Astrocyte (in vitro differentiated cells and primary cell): Measurements from ENCODE around the gene SLC6A9. TPM values are rescaled to one million over a fixed set of nuclear protein-coding genes. Genes with fewer than 3 reads are reported as not detected.

Experiments
- DNase-seq: peaks from one replicate; pipeline ENCODE4 v3.0.0-alpha.2; 2010; ENCODE audit warnings: low read depth
- FAIRE-seq: peaks from 2 replicates; lab custom pipeline; 2011; peaks lifted over from hg19 to GRCh38; lab: Jason Lieb, UNC
- H2AFZ ChIP-seq: 2 replicates; pipeline ENCODE4 v1.6.0; 2012; ENCODE audit warnings: low read depth, low read length, inconsistent platforms
- H3K27ac ChIP-seq: 2 replicates; pipeline ENCODE4 v1.5.1; 2011; ENCODE audit warnings: low read depth, low read length, inconsistent platforms
- H3K27me3 ChIP-seq: 2 replicates; pipeline ENCODE4 v1.6.0; 2011; ENCODE audit warnings: low read length, inconsistent platforms; ENCODE audit not compliant: insufficient read depth
- H3K36me3 ChIP-seq: 2 replicates; pipeline ENCODE4 v1.5.1; 2011; ENCODE audit warnings: low read length, inconsistent platforms; ENCODE audit not compliant: insufficient read depth
- H3K4me1 ChIP-seq: 2 replicates; pipeline ENCODE4 v1.5.1; 2011; ENCODE audit warnings: low read length, inconsistent platforms; ENCODE audit not compliant: insufficient read depth
- H3K4me2 ChIP-seq: 2 replicates; pipeline ENCODE4 v1.6.0; 2012; ENCODE audit warnings: low read length, inconsistent platforms
- H3K4me3 ChIP-seq: 2 replicates; pipeline ENCODE4 v1.5.1; 2011; ENCODE audit warnings: low read depth, mild to moderate bottlenecking, low read length, inconsistent platforms; ENCODE audit not compliant: insufficient read depth
- H3K79me2 ChIP-seq: 2 replicates; pipeline ENCODE4 v1.6.0; 2012; ENCODE audit warnings: mild to moderate bottlenecking, low read length, inconsistent platforms; ENCODE audit not compliant: insufficient read depth
- H3K9ac ChIP-seq: 2 replicates; pipeline ENCODE4 v1.6.0; 2012; ENCODE audit warnings: mild to moderate bottlenecking, low read length, inconsistent platforms
- H3K9me3 ChIP-seq: 2 replicates; pipeline ENCODE4 v1.5.1; 2012; ENCODE audit warnings: low read depth, mild to moderate bottlenecking, low read length, inconsistent platforms; ENCODE audit not compliant: insufficient read depth
- H4K20me1 ChIP-seq: 2 replicates; pipeline ENCODE4 v1.6.0; 2012; ENCODE audit warnings: low read length, inconsistent platforms; ENCODE audit not compliant: insufficient read depth
- H3K27ac Mint-ChIP-seq: one replicate; pipeline ENCODE4 v1.8.0; 2021; ENCODE audit warnings: mild to moderate bottlenecking, mixed read lengths; ENCODE audit not compliant: unreplicated experiment
- H3K27me3 Mint-ChIP-seq: one replicate; pipeline ENCODE4 v1.8.0; 2021; ENCODE audit warnings: low read depth, mixed read lengths; ENCODE audit not compliant: unreplicated experiment
- H3K36me3 Mint-ChIP-seq: one replicate; pipeline ENCODE4 v1.8.0; 2021; ENCODE audit warnings: low read depth, mixed read lengths; ENCODE audit not compliant: unreplicated experiment
- H3K4me1 Mint-ChIP-seq: one replicate; pipeline ENCODE4 v1.8.0; 2021; ENCODE audit warnings: low read depth, mixed read lengths; ENCODE audit not compliant: unreplicated experiment
- H3K4me3 Mint-ChIP-seq: one replicate; pipeline ENCODE4 v1.8.0; 2021; ENCODE audit warnings: mild to moderate bottlenecking, moderate library complexity, mixed read lengths; ENCODE audit not compliant: unreplicated experiment
- H3K9me3 Mint-ChIP-seq: one replicate; pipeline ENCODE4 v1.8.0; 2021; ENCODE audit warnings: mild to moderate bottlenecking, mixed read lengths; ENCODE audit not compliant: unreplicated experiment
- EZH2 ChIP-seq: IDR thresholded peaks from 2 replicates; pipeline ENCODE4 v1.6.1; 2012; ENCODE audit warnings: mild to moderate bottlenecking, low read length, inconsistent platforms; ENCODE audit not compliant: insufficient read depth
- total RNA-seq: library from RNA; stranded (reverse); gene quantifications from 2 replicates; pipeline ENCODE4 v1.2.1, GENCODE V29; 2021
- TF ChIP-seq, protein P1 (sequence below): IDR thresholded peaks from 2 replicates; pipeline ENCODE4 v1.5.1; 2011; ENCODE audit warnings: low read depth, mild to moderate bottlenecking, inconsistent platforms, low read length, moderate library complexity; ENCODE audit not compliant: insufficient read depth

Gene SLC6A9
- total RNA-seq, 1 donor from 2014 or later = 45.2 TPM

DNA sequence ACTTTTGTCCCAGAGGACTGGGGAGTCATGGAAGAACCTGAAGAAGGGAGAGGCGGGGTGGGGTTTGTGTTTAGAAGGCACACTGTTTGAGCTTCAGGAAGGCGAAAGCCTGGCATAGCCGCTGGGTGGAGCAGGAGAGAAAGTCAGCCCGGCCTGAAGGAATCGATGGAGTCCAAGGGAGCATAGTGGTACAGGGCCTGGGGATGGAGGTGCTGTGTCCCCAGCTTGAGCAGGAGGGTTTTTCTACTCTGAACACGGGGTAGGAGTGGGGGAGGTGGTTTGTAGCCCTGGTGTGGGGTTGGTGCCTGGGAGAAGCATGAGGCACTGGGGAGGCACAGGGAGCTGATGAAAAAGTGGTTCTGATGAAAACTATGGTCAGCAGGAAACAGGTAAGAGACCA is 44.5 kb downstream of the SLC6A9 start:
- no peak for FAIRE-seq
- H3K36me3 ChIP-seq = no peaks in the 10 kb centered on the region

DNA sequence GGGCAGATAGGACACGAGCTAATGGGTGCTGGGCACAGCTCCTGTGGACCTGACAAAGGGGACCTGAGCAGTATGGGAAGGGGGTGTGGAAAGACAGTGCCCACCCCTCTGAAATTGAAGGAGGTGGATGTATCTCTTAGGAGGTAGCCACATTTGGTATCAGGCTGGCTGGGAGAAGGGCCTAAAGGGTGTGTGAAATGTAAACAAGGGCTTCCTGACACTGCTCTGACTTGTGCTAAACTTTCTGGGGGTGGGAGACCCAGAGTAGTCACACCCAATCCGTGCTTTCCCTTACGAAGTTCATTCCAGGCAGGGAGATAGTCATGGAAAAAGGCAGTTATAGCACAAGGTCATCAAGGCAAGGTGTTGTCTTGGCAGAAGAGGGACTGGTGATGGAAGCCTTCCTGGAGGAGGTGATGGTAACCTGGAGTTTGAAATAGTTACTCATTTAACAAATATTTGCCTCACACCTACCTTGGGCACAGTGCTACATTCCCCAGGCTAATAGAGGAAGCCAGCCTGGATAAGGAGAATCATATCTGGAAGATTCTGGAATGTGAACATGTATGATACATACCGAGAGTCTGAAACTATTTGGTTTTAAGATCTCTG is 45.2 kb downstream of the SLC6A9 start:
- H3K27ac Mint-ChIP-seq = peak overlapping the region; percentile 58
- H3K9me3 ChIP-seq = no peaks in the 10 kb centered on the region
- peaks cover 8% of the 10 kb centered on the region for H3K4me1 ChIP-seq
- H3K36me3 Mint-ChIP-seq = peaks cover 23% of the 10 kb centered on the region
- peaks cover 2% of the 10 kb centered on the region for H3K36me3 ChIP-seq
- no peak overlapping the region for H3K27ac ChIP-seq
- H3K9ac ChIP-seq = no peak overlapping the region
- TF ChIP-seq, protein P1, sequence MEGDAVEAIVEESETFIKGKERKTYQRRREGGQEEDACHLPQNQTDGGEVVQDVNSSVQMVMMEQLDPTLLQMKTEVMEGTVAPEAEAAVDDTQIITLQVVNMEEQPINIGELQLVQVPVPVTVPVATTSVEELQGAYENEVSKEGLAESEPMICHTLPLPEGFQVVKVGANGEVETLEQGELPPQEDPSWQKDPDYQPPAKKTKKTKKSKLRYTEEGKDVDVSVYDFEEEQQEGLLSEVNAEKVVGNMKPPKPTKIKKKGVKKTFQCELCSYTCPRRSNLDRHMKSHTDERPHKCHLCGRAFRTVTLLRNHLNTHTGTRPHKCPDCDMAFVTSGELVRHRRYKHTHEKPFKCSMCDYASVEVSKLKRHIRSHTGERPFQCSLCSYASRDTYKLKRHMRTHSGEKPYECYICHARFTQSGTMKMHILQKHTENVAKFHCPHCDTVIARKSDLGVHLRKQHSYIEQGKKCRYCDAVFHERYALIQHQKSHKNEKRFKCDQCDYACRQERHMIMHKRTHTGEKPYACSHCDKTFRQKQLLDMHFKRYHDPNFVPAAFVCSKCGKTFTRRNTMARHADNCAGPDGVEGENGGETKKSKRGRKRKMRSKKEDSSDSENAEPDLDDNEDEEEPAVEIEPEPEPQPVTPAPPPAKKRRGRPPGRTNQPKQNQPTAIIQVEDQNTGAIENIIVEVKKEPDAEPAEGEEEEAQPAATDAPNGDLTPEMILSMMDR = no peak
- no peak for TF ChIP-seq EZH2
- H3K27me3 Mint-ChIP-seq = no peaks in the 10 kb centered on the region
- peaks cover 53% of the 10 kb centered on the region for H4K20me1 ChIP-seq
- H2AFZ ChIP-seq = no peak overlapping the region
- H3K4me2 ChIP-seq = no peak overlapping the region
- no peak for DNase-seq
- no peaks in the 10 kb centered on the region for H3K27me3 ChIP-seq
- no peak for FAIRE-seq
- H3K4me1 Mint-ChIP-seq = peaks cover 20% of the 10 kb centered on the region
- peaks cover 23% of the 10 kb centered on the region for H3K79me2 ChIP-seq
- H3K9me3 Mint-ChIP-seq = no peaks in the 10 kb centered on the region
- H3K4me3 Mint-ChIP-seq = no peak overlapping the region
- H3K4me3 ChIP-seq = no peak overlapping the region

More for the DNA sequence above, 44.5 kb downstream of the SLC6A9 start:
- Mint-ChIP-seq H3K36me3 (peaks cover 23% of the 10 kb centered on the region), H3K27me3 (no peaks in the 10 kb centered on the region), H3K27ac (peak overlapping the region; percentile 58), H3K4me1 (peaks cover 20% of the 10 kb centered on the region), H3K4me3 (peak overlapping the region; percentile 2), H3K9me3 (no peaks in the 10 kb centered on the region)
- Histone ChIP-seq H3K4me1 (peaks cover 10% of the 10 kb centered on the region), H3K79me2 (peaks cover 17% of the 10 kb centered on the region), H3K27ac (no peak overlapping the region), H2AFZ (no peak overlapping the region), H3K9ac (no peak overlapping the region), H4K20me1 (peaks cover 48% of the 10 kb centered on the region), H3K4me3 (no peak overlapping the region), H3K27me3 (no peaks in the 10 kb centered on the region), H3K4me2 (no peak overlapping the region), H3K9me3 (no peaks in the 10 kb centered on the region)
- no peak for DNase-seq
- TF ChIP-seq, protein P1 = no peak
- no peak for TF ChIP-seq EZH2

DNA sequence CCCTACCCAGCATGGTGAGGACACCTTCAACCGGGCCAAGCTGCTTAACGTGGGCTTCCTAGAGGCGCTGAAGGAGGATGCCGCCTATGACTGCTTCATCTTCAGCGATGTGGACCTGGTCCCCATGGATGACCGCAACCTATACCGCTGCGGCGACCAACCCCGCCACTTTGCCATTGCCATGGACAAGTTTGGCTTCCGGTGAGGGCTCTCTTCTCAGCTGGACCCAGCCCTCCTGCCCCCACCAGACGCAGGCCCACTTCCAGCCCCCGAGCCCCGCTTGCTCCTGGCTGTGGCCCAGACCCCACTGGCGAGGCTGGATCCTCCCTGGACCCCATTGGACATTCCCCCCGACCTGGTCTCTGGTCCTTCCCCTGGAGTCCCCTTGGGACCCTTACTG is 46.4 kb downstream of the SLC6A9 start:
- no peak for DNase-seq
- H3K27ac ChIP-seq = no peak overlapping the region
- H3K9me3 ChIP-seq = no peaks in the 10 kb centered on the region
- H4K20me1 ChIP-seq = peaks cover 59% of the 10 kb centered on the region
- Mint-ChIP-seq H3K4me1 (peaks cover 25% of the 10 kb centered on the region), H3K36me3 (peaks cover 26% of the 10 kb centered on the region), H3K27ac (no peak overlapping the region), H3K9me3 (no peaks in the 10 kb centered on the region), H3K27me3 (no peaks in the 10 kb centered on the region), H3K4me3 (no peak overlapping the region)
- H3K9ac ChIP-seq = no peak overlapping the region
- H3K4me3 ChIP-seq = no peak overlapping the region
- H2AFZ ChIP-seq = no peak overlapping the region
- H3K27me3 ChIP-seq = no peaks in the 10 kb centered on the region
- H3K4me2 ChIP-seq = no peak overlapping the region
- H3K79me2 ChIP-seq = peaks cover 35% of the 10 kb centered on the region
- H3K36me3 ChIP-seq = peaks cover 2% of the 10 kb centered on the region
- FAIRE-seq = no peak
- H3K4me1 ChIP-seq = peaks cover 16% of the 10 kb centered on the region
- TF ChIP-seq, protein P1 = no peak
- no peak for TF ChIP-seq EZH2
